Measurements from ENCODE around the gene NCBP2L.
A peak's percentile ranks its signal among the peaks of the same experiment; 100 is the strongest.

Gene NCBP2L

DNA sequence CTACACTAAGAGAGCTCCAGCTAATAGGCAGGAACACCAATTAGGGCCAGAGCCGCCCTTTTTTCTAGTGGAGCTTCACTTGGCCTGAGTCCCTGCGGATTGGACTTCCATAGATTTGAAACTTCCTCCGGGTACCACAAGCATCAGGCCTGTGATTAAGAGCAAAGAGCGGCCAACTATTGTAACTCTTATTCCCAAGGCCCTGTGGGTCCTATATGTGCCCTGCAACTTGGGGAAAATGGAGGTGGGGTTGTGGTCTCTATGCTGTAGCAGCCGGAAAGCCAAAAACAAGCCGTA, at the start of gene NCBP2L:
Gene NCBP2L (plus strand): TSS at position 198 of the 297 bp plus-strand sequence. CDS start 16,488 bp downstream, outside the sequence.
- no peak for DNase-seq (ENCODE audit: low spot score)

DNA sequence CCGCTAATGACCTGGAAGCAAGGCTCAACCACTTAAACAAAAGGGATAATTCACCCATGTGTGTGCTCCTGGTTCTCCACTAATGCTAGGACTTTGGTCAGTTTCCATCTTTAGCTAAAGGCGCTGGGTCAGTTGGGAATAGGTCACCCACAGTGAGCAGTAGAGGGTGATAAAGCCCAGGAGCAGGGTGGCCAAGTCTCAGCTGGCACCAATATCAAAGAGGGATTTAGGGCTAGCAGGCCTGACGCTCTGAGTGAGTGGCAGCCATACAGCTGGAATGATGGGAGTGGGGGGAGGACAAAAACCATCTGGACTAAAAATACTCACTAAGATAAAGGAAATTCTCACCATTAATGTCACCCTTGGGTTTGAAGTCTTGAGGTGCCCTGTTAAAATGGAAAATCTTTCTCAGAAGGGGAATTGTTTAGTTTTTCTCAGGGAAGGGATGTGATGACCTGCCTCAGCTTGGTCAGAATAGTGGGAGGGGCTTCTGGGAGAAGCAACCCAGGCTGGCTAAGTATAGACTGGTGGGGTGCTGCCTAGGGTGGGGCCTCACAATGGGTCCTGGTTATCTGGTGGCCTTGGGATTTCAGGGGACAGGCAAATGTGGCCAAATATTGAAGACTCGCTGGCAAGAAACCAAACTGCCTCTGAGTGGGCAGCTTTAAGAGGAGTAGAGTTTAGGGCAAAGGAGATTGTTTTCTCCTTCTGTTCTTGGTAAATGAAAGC, 49.0 kb upstream of the NCBP2L start:
- no peak for DNase-seq (ENCODE audit: low spot score)

DNA sequence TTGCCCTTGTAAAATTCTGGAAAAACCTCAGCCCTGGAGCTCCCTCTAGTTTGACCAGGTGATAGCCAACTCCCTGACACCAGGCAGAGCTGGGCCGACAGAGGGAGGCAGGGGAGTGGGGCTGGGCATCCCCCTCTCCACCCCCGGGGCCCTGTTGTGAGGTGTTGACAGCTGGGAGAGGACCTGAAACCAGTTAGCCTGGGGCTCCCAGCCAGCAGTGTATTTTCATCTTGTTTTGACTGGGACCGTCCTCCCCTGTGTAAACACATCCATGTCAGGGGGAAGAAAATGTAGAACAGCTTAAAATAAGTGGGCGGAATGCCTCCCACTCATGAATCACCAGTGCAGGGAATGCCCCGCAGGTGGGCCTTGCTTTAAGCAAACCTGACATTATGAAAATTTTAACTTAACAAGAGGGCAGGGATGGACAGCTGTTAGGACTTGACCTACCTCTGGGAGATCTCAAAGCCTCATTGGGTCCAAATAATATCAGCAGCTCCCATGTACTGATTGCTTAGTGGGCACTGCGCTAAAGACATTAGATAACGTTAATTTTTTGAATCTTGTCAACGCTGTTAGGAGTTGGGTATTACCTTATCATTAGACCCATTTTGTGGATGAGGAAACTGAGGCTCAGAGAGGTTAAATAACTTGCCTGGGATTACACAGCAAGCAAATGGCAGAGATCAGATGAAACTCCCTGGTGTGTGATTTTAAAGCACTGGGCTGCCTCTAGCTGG, 47.8 kb upstream of the NCBP2L start:
- no peak for DNase-seq (ENCODE audit: low spot score)

DNA sequence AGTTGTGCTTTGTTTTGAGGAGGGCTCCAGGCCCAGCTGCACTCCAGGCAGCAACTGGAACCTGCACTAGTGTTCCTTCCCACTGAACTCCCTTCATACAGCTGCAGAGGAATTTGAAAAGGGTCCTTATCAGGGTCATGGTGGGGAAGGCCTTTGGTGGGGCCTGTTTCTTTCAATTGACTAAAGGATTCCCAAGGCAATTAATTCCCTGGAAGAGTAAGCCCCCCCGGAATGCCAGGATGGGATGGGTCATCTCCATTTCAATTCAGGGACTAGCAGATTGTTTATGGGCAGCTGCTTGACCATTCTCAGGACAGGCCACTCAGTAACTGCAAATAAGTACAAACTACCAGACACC, 47.3 kb upstream of the NCBP2L start:
- DNase-seq (ENCODE audit: low spot score) = no peak

DNA sequence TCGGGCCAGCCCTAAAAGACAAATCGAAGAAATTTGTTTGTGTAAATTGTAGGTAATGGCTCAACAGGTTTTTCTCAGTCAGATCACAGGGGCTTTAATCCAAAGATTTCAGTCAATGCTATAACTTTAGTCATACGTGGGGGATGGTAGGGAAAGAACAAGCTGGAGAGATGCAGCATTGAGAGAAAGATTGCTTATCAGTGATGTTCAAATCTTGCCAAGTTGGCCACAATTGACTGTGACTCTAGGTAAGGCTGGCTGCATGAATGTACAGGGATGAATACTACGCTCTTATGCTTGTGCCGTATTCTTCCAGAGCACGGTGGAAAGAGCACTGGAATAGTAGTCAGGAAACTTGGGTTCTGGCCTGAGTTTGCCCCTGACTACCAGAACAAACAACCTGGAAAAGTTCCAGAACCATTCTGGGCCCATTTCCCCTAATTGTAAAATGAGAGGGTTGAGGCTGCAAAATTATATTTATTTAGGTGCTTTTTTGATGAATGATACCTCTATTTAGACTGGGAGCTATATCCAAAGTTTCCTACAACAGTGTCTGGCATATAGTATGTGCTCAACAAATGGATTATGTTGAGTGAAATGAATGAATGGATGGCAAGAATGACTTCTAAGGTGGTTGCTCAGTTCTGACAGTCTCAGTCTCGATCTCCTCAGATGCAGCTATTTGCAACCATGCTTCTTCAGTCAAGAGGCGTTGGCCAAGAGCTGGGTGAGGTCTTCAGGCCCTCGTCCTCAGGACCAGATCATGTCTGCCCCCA, 46.4 kb upstream of the NCBP2L start:
- DNase-seq (ENCODE audit: low spot score) = no peak

DNA sequence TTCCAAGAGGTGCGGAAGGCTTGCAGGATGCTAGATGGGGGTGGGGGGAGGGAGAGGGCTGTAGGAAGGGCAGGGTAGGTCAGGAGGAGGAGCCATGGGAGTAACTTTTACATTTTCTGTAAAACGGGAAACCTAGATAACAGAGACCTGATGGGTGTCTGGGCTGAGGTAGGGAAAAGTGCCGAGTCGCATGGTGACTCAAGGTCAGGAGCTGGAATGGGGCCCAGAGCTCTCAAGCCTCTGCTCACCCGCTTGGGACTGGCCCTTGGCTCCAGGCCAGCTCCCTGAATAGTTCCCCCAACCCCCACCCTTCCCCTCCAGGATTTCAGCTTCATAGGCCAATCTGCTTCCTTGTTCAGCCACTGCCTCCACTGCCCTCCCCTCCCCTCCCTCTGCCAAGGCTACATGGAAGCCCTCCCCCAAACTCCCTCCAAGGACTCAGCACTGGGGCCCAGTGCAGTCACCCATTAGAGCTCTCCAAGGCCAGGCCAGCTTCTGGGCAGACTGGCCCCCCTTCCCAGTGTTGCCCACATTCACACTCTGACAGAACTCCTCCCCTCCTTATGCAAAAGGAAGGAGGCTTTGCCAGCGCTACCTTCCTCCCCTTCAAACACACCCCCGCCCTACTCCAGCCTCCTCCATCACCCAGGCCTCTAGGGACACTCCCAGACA, 45.6 kb upstream of the NCBP2L start:
- peak; percentile 34 for DNase-seq (ENCODE audit: low spot score)

DNA sequence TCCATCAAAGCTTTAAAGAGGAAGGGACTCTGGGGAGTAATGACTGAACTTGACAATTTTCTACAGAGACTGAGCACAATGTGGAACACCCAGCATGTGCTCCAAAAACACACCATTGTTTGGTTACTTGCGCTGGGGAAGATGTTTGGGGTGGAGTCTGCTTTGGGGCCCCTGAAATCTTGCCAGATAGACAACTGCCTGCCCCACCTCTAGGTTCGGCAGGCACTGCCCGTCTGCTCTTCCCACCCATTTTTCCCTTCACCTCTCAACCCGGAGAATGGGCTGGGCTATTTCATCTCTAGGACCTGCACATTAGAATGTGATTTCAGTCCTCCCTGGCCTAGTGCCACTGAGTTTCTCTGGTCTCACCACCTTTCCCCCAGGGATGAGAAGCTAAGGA, 43.8 kb upstream of the NCBP2L start:
- no peak for DNase-seq (ENCODE audit: low spot score)

DNA sequence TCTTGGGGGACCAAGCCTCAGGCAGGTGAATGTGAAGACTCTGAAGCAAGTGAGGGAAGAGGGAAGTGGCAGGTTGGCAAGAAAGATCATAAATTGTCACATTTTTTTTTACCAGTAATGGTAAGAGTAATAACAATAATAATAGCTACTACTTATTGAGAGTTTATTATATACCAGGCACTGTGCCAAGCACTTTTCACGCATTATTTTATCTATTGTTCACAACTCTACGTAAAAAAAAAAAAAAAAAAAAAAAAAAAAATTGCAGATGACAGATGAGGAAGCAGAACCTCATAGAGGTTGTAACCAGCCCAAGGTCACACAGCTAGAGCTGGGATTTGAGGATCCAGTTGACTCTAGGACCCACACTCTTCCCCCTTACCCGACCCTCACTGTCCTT, 42.9 kb upstream of the NCBP2L start:
- no peak for DNase-seq (ENCODE audit: low spot score)

DNA sequence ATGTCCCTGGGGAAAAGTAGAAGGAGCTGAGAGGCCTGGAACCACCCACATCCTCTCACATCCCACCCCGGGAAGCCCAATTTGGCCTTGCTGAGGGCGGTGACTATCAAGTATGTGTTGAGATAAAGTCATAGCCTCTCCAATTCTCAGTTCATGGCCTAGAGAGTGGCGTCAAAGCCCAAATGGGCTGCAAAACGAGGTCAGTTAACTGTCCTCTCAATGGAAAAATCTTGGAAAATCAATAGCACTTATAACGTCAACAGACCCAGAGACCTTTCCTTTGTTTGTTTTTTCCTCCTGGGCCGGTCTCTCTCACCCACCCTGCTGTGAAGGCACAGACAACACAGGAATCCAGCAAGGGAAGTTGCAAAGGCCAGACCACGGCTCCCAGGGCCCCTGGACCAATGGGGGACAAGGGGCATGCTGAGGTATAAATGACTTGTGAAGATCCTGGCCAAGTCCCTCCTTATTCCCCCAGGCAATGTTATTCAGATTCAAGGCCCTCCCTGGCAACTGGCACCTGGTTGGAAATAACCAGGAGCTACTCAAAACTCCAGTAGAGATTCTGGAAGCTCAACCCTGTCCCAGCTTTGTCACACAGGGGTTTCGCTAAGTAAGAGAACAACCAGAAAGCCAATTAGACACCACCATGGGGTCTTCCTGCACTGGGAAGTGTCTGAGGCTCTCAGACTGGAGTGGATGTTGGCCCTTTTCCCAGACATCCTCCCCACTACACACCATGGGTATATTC, 40.6 kb upstream of the NCBP2L start:
- no peak for DNase-seq (ENCODE audit: low spot score)

DNA sequence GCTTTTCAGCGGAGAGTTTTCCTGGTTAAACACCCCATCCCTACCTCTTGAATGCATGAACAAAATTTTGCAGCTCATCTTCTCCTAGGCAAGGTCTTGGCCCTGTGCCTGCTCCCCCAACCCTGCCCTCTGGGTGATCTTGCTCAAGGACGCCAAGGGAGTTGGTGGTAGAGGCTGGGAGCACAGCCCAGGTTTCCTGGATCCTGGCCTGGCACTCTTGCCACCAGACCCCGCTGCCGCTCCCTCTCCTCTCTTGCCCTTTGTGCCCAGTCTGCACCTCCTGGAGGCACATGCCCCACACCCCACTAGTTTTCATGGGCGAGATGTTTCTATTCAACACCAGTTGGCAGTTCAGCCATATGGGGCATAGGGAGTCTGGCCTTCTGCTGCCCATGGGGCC, 39.3 kb upstream of the NCBP2L start:
- DNase-seq (ENCODE audit: low spot score) = no peak

DNA sequence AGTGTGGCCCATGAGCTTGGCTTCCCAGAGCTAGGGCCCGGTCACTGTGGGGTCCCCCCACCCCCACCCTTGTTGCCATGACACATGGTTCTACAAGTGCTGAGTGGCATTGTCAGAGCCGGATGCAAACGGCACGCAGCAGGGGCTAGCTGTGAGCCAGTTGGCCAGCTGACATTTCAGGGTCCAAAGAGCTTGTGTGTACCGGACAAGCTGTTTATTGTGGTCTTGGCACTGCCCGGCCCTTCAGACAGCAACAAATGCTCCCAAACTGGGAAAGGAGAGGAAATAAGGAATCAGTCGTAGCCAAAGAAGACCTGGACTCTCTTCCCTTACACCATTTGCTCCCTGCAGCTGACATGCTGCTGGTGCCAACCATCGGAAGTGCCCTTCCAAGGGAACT, 38.8 kb upstream of the NCBP2L start:
- no peak for DNase-seq (ENCODE audit: low spot score)

DNA sequence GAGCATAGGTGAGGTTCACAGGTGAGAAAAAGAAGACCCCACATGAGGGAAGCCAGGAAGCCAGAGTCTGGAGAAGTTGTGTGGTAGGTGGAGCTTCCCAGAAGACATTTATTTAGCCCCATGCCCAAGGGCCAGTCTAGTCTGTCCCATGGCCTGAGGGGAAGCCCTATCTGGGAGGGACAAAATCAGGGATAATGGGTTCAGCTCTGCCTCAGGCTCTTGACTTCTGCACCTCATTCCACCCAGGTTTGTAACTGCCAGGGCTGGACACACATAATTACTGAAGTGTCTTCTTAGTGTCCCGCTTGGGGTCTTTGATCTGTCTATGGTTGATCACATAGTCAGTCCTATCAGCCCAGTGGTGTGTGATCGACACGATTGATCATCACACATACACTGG, 38.0 kb upstream of the NCBP2L start:
- no peak for DNase-seq (ENCODE audit: low spot score)

DNA sequence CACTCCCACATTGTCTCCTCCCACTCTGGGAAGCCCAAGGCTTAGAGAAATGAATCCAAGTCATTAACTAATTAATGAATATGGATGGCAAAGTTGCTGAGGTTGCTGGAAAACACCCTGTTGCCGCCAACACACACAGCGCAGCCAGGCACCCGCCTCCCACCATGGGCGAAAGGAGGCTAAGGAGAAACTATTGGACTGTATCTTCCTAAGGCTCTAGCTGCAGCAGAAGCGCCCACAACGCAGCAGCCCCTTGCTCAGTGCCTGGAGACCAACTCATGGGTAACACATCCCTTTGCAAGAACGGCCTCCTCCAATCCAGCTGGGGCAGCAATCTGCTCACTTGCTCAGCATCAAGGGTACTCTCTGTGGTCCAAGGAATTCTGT, 36.1 kb upstream of the NCBP2L start:
- no peak for DNase-seq (ENCODE audit: low spot score)

DNA sequence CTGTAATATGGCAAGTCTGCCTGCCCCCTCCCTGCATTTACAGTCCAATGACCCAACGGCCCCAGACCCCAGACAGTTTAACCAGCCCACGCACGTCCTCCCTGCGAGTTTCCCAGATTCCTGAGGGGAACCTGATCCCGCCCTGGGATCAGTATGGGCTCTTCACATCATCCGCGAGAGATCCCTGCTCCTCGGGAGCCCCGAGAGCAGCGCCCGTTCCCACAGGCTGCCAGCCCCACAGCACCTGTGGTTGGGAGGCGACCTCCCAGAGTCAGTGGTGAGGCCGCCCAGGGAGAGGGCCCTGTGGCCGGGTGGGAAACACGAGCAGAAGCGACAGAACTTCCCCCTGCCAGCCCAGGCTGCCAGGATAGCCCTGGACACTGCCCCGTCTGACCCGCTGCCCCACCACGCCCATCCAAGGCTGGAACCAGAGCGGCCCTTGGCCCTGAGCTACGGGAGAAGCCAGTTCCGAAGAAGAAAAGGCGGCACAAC, 34.8 kb upstream of the NCBP2L start:
- no peak for DNase-seq (ENCODE audit: low spot score)

DNA sequence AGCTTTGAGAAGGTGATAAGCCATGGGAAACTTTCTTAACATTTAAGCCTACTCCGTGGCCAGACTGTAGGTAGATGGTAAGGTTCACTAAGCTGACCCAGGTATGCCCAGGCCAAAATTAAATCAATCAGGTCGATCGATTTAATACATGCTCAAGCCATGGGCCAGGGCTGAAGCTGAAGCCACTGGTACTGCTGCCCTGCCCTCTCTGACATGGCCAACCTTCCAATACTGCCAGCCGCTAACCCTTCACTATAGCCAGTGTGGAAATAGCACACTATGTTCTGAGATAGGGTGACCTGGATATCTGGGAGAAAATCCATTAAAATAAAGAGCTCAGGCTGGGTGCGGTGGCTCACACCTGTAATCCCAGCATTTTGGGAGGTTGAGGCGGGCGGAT, 33.5 kb upstream of the NCBP2L start:
- no peak for DNase-seq (ENCODE audit: low spot score)

DNA sequence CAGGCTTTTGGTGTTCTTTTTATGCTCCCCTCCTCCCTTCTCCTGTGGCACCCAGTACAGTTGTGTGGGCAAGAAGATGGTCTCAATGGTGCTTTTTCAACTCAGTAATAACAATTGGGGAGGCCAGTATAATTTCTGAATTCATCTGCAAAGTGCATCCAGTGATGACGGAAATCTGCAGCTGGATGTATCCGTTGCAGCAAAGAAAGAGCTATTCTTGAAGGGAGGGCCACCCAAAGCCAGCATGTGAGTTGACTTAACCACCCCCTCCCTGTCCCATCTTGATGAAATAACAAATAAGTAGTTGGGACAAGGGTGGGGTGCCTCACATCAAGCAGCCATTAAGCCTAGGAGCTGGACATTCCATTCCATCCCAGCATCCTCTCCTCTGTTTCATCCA, 32.7 kb upstream of the NCBP2L start:
- no peak for DNase-seq (ENCODE audit: low spot score)

DNA sequence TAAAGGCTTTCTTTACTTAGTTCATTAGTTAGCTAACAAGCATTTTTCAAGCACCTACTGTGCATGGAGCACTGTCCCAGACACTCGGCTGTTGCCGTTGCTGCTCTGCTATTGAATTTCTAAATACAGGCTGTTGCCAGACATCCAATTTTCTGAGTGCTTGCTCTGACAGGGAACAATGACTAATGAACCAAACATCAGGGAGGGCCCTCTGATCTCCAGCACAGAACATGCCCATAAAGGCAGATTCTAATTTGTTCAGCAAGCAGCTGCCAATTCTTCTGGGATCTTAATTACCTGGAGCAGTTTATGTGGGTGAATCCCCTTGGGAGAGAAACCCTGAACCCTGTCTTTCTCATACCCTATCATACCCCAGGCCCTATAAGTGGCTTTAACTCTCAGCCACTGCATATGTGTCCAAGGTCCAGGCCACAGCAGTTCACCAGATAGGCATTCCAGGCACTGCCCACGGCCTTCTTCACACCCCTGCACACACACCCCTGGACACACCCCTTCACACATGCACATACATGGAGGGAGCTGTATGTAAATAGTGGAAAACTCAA, 29.9 kb upstream of the NCBP2L start:
- DNase-seq (ENCODE audit: low spot score) = no peak

DNA sequence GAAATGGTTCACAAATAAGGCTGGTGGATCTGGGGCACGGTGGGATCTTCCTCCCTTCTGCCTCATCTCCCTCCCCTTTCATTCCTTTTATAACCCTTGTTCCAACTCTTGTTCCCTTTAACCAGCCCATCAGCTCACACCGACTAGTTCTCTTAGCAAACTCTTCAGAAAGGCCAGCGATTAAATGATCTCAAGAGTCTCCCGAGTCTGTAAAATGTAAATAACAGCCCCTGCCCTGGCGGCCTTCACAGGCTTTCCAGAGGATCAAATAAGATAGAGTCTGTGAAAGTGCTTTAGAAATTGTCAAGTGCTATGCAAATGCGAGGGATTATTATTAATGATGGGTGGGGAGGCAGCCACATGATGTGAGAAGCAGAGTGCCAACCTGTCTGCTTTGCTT, 29.0 kb upstream of the NCBP2L start:
- no peak for DNase-seq (ENCODE audit: low spot score)

DNA sequence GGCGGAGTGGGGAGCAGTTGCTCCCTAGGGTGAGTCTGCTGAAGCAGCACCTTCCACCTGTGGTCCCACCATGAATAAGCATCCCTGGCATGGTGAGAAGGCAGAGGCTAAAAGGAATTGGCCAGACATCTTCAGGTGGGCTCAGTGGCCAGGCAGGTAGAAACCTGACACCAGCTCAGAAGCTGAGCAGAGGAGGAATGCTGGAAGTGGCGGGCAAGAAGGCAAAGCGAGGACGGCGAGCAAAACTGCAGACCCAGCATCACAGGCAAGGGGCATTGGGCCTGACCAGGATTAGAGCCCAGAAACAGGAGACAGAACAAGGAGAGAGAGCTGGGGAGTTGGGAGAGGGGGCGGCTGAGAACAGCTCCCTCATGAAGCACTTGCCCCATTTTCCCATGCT, 27.3 kb upstream of the NCBP2L start:
- no peak for DNase-seq (ENCODE audit: low spot score)

DNA sequence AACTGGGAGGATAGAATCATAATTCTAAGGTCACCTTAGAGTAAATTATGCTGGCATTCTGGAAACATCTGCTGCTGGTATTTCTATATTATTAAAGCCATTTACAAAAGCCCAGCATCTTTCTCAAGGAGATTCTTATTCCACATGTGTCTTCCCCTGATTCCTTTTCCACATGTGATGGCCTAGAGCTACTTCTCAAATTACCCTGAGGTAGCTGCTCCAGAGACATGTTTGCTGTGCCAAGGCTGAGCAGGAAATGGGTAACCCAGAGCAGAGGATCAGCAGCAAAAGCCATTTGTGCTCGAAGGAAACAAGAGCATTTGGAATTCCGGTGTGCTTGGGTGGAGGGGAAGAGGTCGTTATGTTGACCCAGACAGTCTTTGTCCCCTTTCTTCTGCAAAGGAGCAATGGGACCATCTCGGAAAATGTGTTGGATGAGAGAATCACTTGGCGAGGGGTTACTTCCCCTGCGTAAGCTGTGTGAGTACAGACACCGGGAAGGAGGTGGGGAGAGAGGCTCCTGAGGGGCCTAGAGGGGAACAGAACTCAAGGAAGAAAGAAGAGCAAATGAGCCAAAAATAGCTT, 26.6 kb upstream of the NCBP2L start:
- DNase-seq (ENCODE audit: low spot score) = no peak

DNA sequence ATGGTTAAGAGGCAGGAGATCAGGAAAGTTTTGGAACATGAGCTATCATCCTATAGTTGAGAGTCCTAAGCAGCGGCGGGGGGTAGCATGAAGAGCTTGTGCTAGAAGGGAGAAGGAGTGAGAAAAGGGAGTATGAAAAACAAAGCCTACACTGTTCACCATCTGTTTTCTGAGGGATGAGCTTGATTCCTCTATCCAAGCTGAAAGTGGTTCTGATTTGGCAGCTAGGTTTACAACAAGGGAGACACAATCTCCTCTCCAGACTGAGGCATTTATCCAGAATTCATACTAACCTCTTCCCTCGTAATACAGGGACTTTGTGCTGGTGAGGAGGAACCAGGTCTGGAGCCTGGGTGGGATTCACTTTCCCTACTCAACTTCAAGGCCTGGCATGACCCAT, 25.5 kb upstream of the NCBP2L start:
- no peak for DNase-seq (ENCODE audit: low spot score)

All from hematopoietic multipotent progenitor cell treated with erythropoietin and hydrocortisone succinate and interleukin-3 and kit ligand, for 17 days (in vitro differentiated cells).